ENCODE measurements around the gene OLIG1.

OLIG1 gene

DNA sequence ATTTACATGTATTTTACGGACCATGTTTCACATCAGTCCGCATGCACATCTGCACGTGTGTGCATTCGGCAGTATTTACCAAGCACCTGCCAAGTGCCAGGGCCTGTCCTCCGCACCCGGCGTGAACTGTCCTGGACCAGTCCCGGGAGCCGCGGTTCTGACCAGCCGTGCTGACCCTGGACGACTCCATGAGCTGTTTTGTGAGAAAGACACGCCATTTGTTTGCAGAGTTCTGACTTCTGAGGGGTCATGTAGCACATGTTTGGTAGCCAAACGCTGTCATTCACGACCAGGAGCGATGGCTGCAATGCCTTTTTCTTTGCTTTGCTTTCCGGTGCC, 47.5 kb upstream of the OLIG1 start:
- Histone ChIP-seq H3K4me3 (ENCODE audit: low read length) (no peak overlapping the region), H3K27ac (ENCODE audit: low read length) (no peak overlapping the region), H3K9ac (ENCODE audit: low read length) (no peak overlapping the region), H3K27me3 (ENCODE audit: low read depth, low read length) (no peaks in the 10 kb centered on the region), H3K9me3 (ENCODE audit: insufficient read depth, low read length) (no peaks in the 10 kb centered on the region), H3K4me2 (ENCODE audit: low read length) (no peak overlapping the region), H3K36me3 (replicated peaks; ENCODE audit: low read depth, low read length) (no peaks in the 10 kb centered on the region), H4K20me1 (ENCODE audit: insufficient read depth, low read length) (no peaks in the 10 kb centered on the region), H3K79me2 (ENCODE audit: low read length) (no peaks in the 10 kb centered on the region), H2AFZ (ENCODE audit: low read depth, low read length) (no peak overlapping the region), H3K4me1 (ENCODE audit: low read length) (no peaks in the 10 kb centered on the region)
- TF ChIP-seq CTCF (IDR thresholded peaks at IDR 0.05; ENCODE audit: low read depth, low read length) (no peak), EZH2phosphoT487 (IDR thresholded peaks at IDR 0.05; ENCODE audit: low read depth) (no peak)

- Histone ChIP-seq H4K20me1 (ENCODE audit: insufficient read depth, low read length) (no peaks in the 10 kb centered on the region), H3K4me2 (ENCODE audit: low read length) (no peak overlapping the region), H3K79me2 (ENCODE audit: low read length) (no peaks in the 10 kb centered on the region), H3K9ac (ENCODE audit: low read length) (no peak overlapping the region), H3K9me3 (ENCODE audit: insufficient read depth, low read length) (no peaks in the 10 kb centered on the region), H2AFZ (ENCODE audit: low read depth, low read length) (no peak overlapping the region), H3K4me3 (ENCODE audit: low read length) (no peak overlapping the region), H3K27me3 (ENCODE audit: low read depth, low read length) (no peaks in the 10 kb centered on the region), H3K27ac (ENCODE audit: low read length) (no peak overlapping the region), H3K36me3 (replicated peaks; ENCODE audit: low read depth, low read length) (no peaks in the 10 kb centered on the region), H3K4me1 (ENCODE audit: low read length) (no peaks in the 10 kb centered on the region)
- TF ChIP-seq CTCF (IDR thresholded peaks at IDR 0.05; ENCODE audit: low read depth, low read length), result no peak
- TF ChIP-seq EZH2phosphoT487 (IDR thresholded peaks at IDR 0.05; ENCODE audit: low read depth), result no peak
Observed at GRCh38 chr21:33022828-33023573, 46.9 kb upstream of the OLIG1 start.

DNA sequence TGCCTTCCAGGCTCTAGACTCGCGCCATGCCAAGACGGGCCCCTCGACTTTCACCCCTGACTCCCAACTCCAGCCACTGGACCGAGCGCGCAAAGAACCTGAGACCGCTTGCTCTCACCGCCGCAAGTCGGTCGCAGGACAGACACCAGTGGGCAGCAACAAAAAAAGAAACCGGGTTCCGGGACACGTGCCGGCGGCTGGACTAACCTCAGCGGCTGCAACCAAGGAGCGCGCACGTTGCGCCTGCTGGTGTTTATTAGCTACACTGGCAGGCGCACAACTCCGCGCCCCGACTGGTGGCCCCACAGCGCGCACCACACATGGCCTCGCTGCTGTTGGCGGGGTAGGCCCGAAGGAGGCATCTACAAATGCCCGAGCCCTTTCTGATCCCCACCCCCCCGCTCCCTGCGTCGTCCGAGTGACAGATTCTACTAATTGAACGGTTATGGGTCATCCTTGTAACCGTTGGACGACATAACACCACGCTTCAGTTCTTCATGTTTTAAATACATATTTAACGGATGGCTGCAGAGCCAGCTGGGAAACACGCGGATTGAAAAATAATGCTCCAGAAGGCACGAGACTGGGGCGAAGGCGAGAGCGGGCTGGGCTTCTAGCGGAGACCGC, 46.3 kb upstream of the OLIG1 start:
- no peaks in the 10 kb centered on the region for H3K4me1 ChIP-seq (ENCODE audit: low read length)
- no peaks in the 10 kb centered on the region for H3K27me3 ChIP-seq (ENCODE audit: low read depth, low read length)
- H3K36me3 ChIP-seq (replicated peaks; ENCODE audit: low read depth, low read length), result no peaks in the 10 kb centered on the region
- H3K4me3 ChIP-seq (ENCODE audit: low read length), result no peak overlapping the region
- no peak for TF ChIP-seq EZH2phosphoT487 (IDR thresholded peaks at IDR 0.05; ENCODE audit: low read depth)
- no peak overlapping the region for H3K27ac ChIP-seq (ENCODE audit: low read length)
- no peak overlapping the region for H3K9ac ChIP-seq (ENCODE audit: low read length)
- H4K20me1 ChIP-seq (ENCODE audit: insufficient read depth, low read length), result no peaks in the 10 kb centered on the region
- H3K9me3 ChIP-seq (ENCODE audit: insufficient read depth, low read length), result no peaks in the 10 kb centered on the region
- no peaks in the 10 kb centered on the region for H3K79me2 ChIP-seq (ENCODE audit: low read length)
- H3K4me2 ChIP-seq (ENCODE audit: low read length), result no peak overlapping the region
- H2AFZ ChIP-seq (ENCODE audit: low read depth, low read length), result no peak overlapping the region

GRCh38 chr21:33024201-33025103, 45.5 kb upstream of the OLIG1 start:
- no peaks in the 10 kb centered on the region for H3K36me3 ChIP-seq (replicated peaks; ENCODE audit: low read depth, low read length)
- no peak for TF ChIP-seq EZH2phosphoT487 (IDR thresholded peaks at IDR 0.05; ENCODE audit: low read depth)
- TF ChIP-seq CTCF (IDR thresholded peaks at IDR 0.05; ENCODE audit: low read depth, low read length), result no peak
- no peaks in the 10 kb centered on the region for H3K79me2 ChIP-seq (ENCODE audit: low read length)
- no peak overlapping the region for H3K9ac ChIP-seq (ENCODE audit: low read length)
- H2AFZ ChIP-seq (ENCODE audit: low read depth, low read length), result no peak overlapping the region
- H3K4me2 ChIP-seq (ENCODE audit: low read length), result no peak overlapping the region
- no peak overlapping the region for H3K4me3 ChIP-seq (ENCODE audit: low read length)
- no peaks in the 10 kb centered on the region for H4K20me1 ChIP-seq (ENCODE audit: insufficient read depth, low read length)
- no peak overlapping the region for H3K27ac ChIP-seq (ENCODE audit: low read length)
- no peaks in the 10 kb centered on the region for H3K4me1 ChIP-seq (ENCODE audit: low read length)
- no peaks in the 10 kb centered on the region for H3K9me3 ChIP-seq (ENCODE audit: insufficient read depth, low read length)
- H3K27me3 ChIP-seq (ENCODE audit: low read depth, low read length), result no peaks in the 10 kb centered on the region
